ENCODE results near the gene ITPR2.
"Not testable (repeated sequence)": the region's sequence is repeated elsewhere in the genome, so short reads cannot be mapped to it uniquely, and the experiment has no call there.

Gene ITPR2

GRCh38 chr12:26654623-26655022, 178.4 kb downstream of the ITPR2 start:
- ATAC-seq, result no peak

GRCh38 chr12:26651566-26652188, 181.3 kb downstream of the ITPR2 start:
- ATAC-seq, result no peak

- ATAC-seq, result no peak
Observed at GRCh38 chr12:26651036-26651435, 182.0 kb downstream of the ITPR2 start.

- no peak for ATAC-seq
Observed at GRCh38 chr12:26648999-26649398, 184.0 kb downstream of the ITPR2 start.

- no peak for ATAC-seq
Observed at GRCh38 chr12:26648584-26648983, 184.4 kb downstream of the ITPR2 start.

GRCh38 chr12:26648066-26648465, 184.9 kb downstream of the ITPR2 start:
- no peak for ATAC-seq

GRCh38 chr12:26647088-26647487, 185.9 kb downstream of the ITPR2 start:
- ATAC-seq, result no peak

GRCh38 chr12:26646571-26646970, 186.4 kb downstream of the ITPR2 start:
- no peak for ATAC-seq

GRCh38 chr12:26644376-26644775, 188.6 kb downstream of the ITPR2 start:
- not testable (repeated sequence) for ATAC-seq

- no peak for ATAC-seq
Observed at GRCh38 chr12:26643532-26644315, 189.3 kb downstream of the ITPR2 start.

- ATAC-seq, result no peak
Observed at GRCh38 chr12:26642361-26642760, 190.6 kb downstream of the ITPR2 start.

GRCh38 chr12:26636710-26637328, 196.2 kb downstream of the ITPR2 start:
- no peak for ATAC-seq

GRCh38 chr12:26633591-26634210, 199.3 kb downstream of the ITPR2 start:
- no peak for ATAC-seq

- ATAC-seq, result no peak
Observed at GRCh38 chr12:26632756-26633155, 200.2 kb downstream of the ITPR2 start.

- ATAC-seq, result no peak
Observed at GRCh38 chr12:26631846-26632245, 201.1 kb downstream of the ITPR2 start.

- no peak for ATAC-seq
Observed at GRCh38 chr12:26630546-26631027, 202.4 kb downstream of the ITPR2 start.

- ATAC-seq, result no peak
Observed at GRCh38 chr12:26629864-26630263, 203.1 kb downstream of the ITPR2 start.

GRCh38 chr12:26628234-26628633, 204.8 kb downstream of the ITPR2 start:
- ATAC-seq, result no peak

GRCh38 chr12:26627335-26627734, 205.7 kb downstream of the ITPR2 start:
- no peak for ATAC-seq

- ATAC-seq, result peak; percentile 70 to 76
Observed at GRCh38 chr12:26623136-26623535, 209.9 kb downstream of the ITPR2 start.

GRCh38 chr12:26622601-26623000, 210.4 kb downstream of the ITPR2 start:
- ATAC-seq, result no peak

- no peak for ATAC-seq
Observed at GRCh38 chr12:26621932-26622331, 211.1 kb downstream of the ITPR2 start.

- no peak for ATAC-seq
Observed at GRCh38 chr12:26620907-26621306, 212.1 kb downstream of the ITPR2 start.

Measured in activated CD4-positive, CD25-positive, alpha-beta regulatory T cell treated with anti-CD3 and anti-CD28 coated beads, Interleukin-2, amount 50 U/mL, for 24 hours (primary cell).